ENCODE data around the gene GGN. TPM values are rescaled to one million over a fixed set of nuclear protein-coding genes. Genes with fewer than 3 reads are reported as not detected.

The GGN gene, protein sequence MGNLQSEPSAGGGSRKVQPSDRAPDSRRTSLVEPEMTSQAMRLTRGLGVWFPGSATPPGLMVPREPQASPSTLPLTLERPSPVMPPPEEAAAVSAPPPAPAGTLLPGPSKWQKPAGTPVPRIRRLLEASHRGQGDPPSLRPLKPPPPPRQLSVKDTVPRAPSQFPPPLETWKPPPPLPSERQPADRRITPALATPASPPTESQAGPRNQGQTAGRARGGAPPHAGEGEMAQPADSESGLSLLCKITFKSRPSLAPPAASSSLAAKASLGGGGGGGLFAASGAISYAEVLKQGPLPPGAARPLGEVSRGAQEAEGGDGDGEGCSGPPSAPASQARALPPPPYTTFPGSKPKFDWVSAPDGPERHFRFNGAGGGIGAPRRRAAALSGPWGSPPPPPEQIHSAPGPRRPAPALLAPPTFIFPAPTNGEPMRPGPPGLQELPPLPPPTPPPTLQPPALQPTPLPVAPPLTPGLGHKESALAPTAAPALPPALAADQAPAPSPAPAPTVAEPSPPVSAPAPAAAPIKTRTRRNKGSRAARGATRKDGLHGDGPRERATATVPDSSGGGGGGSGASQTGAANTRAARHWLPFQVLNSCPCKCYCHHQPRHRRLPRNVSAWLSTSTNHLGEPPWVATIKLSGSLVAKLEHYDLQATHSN
- total RNA-seq (2014; rRNA removed) (0.29 and 0.73 TPM in 2 replicates), Bru-seq, nascent RNA (percentile 27 among the genes with signal in this experiment), BruChase-seq, experiment 1, labeled RNA remaining after a 6-hour chase (percentile 28 among the genes with signal in this experiment), BruChase-seq, experiment 2, labeled RNA remaining after a 2-hour chase (percentile 24 among the genes with signal in this experiment)
- long read RNA-seq, partial matches to known transcripts: 0 of 1 reads
- long read RNA-seq, other reads (novel, unspliced or antisense): 0 of 1 reads

DNA sequence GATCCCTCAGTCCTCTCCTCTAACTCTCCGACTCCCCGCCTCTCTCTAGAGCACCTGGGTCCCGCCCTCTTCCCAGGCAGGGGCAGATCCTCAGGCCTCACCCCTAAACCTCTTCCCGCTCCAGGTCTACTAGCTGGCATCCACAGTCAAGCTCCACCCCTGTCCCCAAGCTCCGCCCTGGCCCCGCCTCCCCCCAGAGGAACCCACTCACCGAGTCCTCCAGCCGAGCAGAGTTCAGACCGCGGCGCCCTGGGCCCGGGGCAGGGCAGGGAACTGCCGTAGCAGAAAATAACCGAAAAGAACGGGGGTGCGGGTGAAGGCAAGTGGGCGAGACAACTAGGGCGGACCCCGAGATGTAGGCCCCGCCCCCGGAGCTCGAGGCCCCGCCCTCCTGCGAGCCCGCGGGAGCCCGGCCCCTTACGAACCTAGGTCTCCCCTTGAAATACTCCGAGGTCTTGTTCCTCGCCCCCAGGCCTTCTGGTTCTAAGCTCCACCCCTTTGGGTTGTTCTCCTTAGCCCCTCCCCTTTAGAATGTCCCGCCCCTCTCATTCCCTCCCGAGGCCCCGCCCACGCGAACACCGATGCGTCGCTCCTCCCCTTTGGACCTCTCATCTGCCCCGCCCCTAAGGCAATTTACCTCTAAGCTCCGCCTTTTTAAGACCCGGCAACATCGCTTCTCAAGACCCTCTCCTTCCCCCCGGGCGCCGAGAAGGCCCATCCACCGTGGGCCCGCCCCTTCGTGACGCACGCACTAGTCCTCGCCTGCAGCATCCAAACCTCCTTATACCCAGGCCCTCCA lies at the start of gene GGN:
TSS of gene GGN (minus strand) at position 485 of the 799 bp plus-strand sequence. CDS start 773 bp downstream, outside the sequence.
- no peaks in the 10 kb centered on the region for H3K9me2 ChIP-seq (replicated peaks; ENCODE audit: low read length)
- POLR2A ChIA-PET (ENCODE audit: unreplicated experiment): interaction anchor here (0.6 to 1.5 kb wide), 5 partner anchors 13 to 498 kb away, joined by 3 to 17 read pairs (median 6); partner anchors contain the start of genes FAM98C and PSMD8
- H3K4me1 ChIP-seq (ENCODE audit: insufficient read depth, low read length): peaks cover 7% of the 10 kb centered on the region; the same call in 1 of the 2 replicates
- DNase-seq (peak; percentile 87), ATAC-seq (peak; percentile 70)
- H3F3A ChIP-seq (ENCODE audit: low read length, unreplicated experiment): no peaks in the 10 kb centered on the region
- CTCF ChIA-PET: interaction anchor here (0.7 to 1.5 kb wide), 3 partner anchors 14 to 52 kb away, joined by 7 to 26 read pairs (median 7); partner anchors contain the start of genes CATSPERG, FAM98C and PSMD8
- H3K79me2 ChIP-seq (ENCODE audit: low read length): no peaks in the 10 kb centered on the region
- H3K9ac ChIP-seq (ENCODE audit: low read length): peak within 1 kb of the TSS; percentile 70
- no TSS peak for BruUV-seq (replicated peaks)
- H3K36me3 ChIP-seq (ENCODE audit: low read depth, low read length): peaks cover 4% of the 10 kb centered on the region; the same call in 1 of the 2 replicates
- H4K20me1 ChIP-seq (ENCODE audit: low read length): no peaks in the 10 kb centered on the region
- intact Hi-C loops (cut with micrococcal nuclease): loop anchor here (1.0 to 5.0 kb wide), 2 partner anchors 12 to 50 kb away; partner anchors contain the start of gene CATSPERG
- no peaks in the 10 kb centered on the region for H3K27me3 ChIP-seq (ENCODE audit: low read length)
- peak within 1 kb of the TSS; percentile 97 for H3K4me2 ChIP-seq (ENCODE audit: low read length)
- no peaks in the 10 kb centered on the region for H3K9me3 ChIP-seq (ENCODE audit: low read length)
- TF ChIP-seq EZH2phosphoT487 (IDR thresholded peaks at IDR 0.05; ENCODE audit: borderline replicate concordance, low read length) (no peak), EZH2 (IDR thresholded peaks at IDR 0.05; ENCODE audit: low read length, unreplicated experiment) (no peak)
- TF ChIP-seq, protein P1, sequence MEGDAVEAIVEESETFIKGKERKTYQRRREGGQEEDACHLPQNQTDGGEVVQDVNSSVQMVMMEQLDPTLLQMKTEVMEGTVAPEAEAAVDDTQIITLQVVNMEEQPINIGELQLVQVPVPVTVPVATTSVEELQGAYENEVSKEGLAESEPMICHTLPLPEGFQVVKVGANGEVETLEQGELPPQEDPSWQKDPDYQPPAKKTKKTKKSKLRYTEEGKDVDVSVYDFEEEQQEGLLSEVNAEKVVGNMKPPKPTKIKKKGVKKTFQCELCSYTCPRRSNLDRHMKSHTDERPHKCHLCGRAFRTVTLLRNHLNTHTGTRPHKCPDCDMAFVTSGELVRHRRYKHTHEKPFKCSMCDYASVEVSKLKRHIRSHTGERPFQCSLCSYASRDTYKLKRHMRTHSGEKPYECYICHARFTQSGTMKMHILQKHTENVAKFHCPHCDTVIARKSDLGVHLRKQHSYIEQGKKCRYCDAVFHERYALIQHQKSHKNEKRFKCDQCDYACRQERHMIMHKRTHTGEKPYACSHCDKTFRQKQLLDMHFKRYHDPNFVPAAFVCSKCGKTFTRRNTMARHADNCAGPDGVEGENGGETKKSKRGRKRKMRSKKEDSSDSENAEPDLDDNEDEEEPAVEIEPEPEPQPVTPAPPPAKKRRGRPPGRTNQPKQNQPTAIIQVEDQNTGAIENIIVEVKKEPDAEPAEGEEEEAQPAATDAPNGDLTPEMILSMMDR (conservative IDR thresholded peaks at IDR 0.05; ENCODE audit: low read depth, low read length): no peak
- H2AFZ ChIP-seq (ENCODE audit: low read length): peak within 1 kb of the TSS; percentile 74
- peak within 1 kb of the TSS; percentile 85 for H3K4me3 ChIP-seq (ENCODE audit: low read length)
- H3K27ac ChIP-seq (ENCODE audit: low read length): peak within 1 kb of the TSS; percentile 56

DNA sequence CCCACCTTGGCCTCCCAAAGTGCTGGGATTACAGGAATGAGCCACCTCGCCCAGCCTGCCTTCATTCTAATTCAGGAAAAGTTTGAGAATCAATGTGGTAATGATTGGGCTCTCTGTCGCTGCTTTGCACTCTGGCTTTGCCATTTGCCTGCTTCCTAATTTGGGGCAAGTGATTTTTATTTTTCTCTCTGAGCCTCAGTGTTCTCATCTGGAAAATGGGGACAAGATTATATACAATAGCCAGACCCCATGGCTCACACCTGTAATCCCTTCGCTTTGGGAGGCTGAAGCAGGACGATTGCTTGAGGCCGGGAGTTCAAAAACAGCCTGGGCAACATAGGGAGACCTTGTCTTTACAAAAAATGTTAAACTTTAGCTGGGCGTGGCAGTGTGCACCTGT lies 49.5 kb upstream of the GGN start:
- Histone ChIP-seq H3K4me3 (ENCODE audit: low read length) (no peak overlapping the region), H2AFZ (ENCODE audit: low read length) (no peak overlapping the region), H3K79me2 (ENCODE audit: low read length) (no peaks in the 10 kb centered on the region), H3K9me3 (ENCODE audit: low read length) (no peaks in the 10 kb centered on the region), H4K20me1 (ENCODE audit: low read length) (no peaks in the 10 kb centered on the region), H3K9ac (ENCODE audit: low read length) (no peak overlapping the region), H3K27ac (ENCODE audit: low read length) (no peak overlapping the region), H3K4me1 (ENCODE audit: insufficient read depth, low read length) (no peaks in the 10 kb centered on the region), H3K27me3 (ENCODE audit: low read length) (no peaks in the 10 kb centered on the region), H3K4me2 (ENCODE audit: low read length) (no peak overlapping the region), H3K36me3 (ENCODE audit: low read depth, low read length) (no peaks in the 10 kb centered on the region), H3K9me2 (replicated peaks; ENCODE audit: low read length) (no peaks in the 10 kb centered on the region), H3F3A (ENCODE audit: low read length, unreplicated experiment) (no peaks in the 10 kb centered on the region)
- no TSS peak for BruUV-seq (replicated peaks)
- ATAC-seq: no peak
- no peak for DNase-seq
- intact Hi-C loops (cut with micrococcal nuclease): no loop called here
- ChIA-PET CTCF (no interaction called here), POLR2A (ENCODE audit: unreplicated experiment) (no interaction called here)
- TF ChIP-seq EZH2phosphoT487 (IDR thresholded peaks at IDR 0.05; ENCODE audit: borderline replicate concordance, low read length) (no peak), EZH2 (IDR thresholded peaks at IDR 0.05; ENCODE audit: low read length, unreplicated experiment) (no peak)
- TF ChIP-seq, protein P1 (conservative IDR thresholded peaks at IDR 0.05; ENCODE audit: low read depth, low read length): no peak

Measured in PC-3 (cell line).